Vagina (tissue), 2 donors: ENCODE data around the gene FGF12.

ENCODE experiments used
- CTCF ChIP-seq, 3 experiments: fragments of 450-650 bp in 2 of 3; fragments of 200-600 bp in 1 of 3; sonication (generic) in 1 of 3; IDR thresholded peaks; one replicate each; pipeline ENCODE4 v1.5.1; 2017 to 2019; ENCODE audit warnings: antibody characterized with exemption in 3 of 3, mild to moderate bottlenecking in 2 of 3, moderate library complexity in 2 of 3
- POLR2A ChIP-seq, 2 donors: fragments of 450-650 bp; IDR thresholded peaks; one replicate each; pipeline ENCODE4 v1.6.1; 2017; ENCODE audit warnings: antibody characterized with exemption in 2 of 2, mild to moderate bottlenecking in 2 of 2, moderate library complexity in 2 of 2

DNA sequence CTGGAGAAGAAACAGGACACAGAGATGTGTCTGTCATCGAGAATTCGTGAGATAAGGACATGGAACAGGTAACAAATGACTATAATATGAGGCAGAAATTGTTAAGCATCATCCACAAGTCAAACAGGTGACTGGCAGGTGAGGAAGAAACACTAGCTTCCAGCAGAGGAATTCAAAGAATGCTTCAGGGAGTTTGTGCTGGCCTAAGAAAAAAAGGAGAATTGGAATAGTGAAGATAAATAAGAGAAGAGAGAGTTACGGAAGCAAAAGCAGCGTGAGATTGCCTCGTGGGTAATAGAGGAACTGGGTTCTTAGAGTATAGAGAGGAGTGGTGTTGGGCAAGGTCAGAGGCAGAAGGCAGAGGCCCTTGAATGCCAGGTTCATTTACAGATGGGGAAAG lies 22.9 kb upstream of the FGF12 start:
- TF ChIP-seq CTCF (IDR thresholded peaks at IDR 0.05) (no peak), POLR2A (IDR thresholded peaks at IDR 0.05) (no peak)
